Adipocyte (in vitro differentiated cells): ENCODE data around the gene RPUSD3.
A peak's percentile ranks its signal among the peaks of the same experiment; 100 is the strongest.
"Not testable (repeated sequence)": the region's sequence is repeated elsewhere in the genome, so short reads cannot be mapped to it uniquely, and the experiment has no call there.

Source experiments
- DNase-seq: peaks from one replicate; pipeline ENCODE4 v3.0.0-alpha.2; 2015; ENCODE audit warnings: low read depth
- H3K27me3 ChIP-seq: replicated peaks from 2 replicates; pipeline ENCODE4 v1.7.0; 2013; ENCODE audit warnings: mild to moderate bottlenecking, low read length, moderate library complexity; ENCODE audit not compliant: control insufficient read depth, insufficient read depth
- H3K36me3 ChIP-seq: 2 replicates; pipeline ENCODE4 v1.7.0; 2013; ENCODE audit warnings: low read length, mild to moderate bottlenecking, moderate library complexity; ENCODE audit not compliant: control insufficient read depth, insufficient read depth, severe bottlenecking
- H3K4me1 ChIP-seq: 2 replicates; pipeline ENCODE4 v1.7.0; 2013; ENCODE audit warnings: mild to moderate bottlenecking, low read length, moderate library complexity; ENCODE audit not compliant: control insufficient read depth, insufficient read depth
- H3K4me3 ChIP-seq: 2 replicates; pipeline ENCODE4 v1.7.0; 2013; ENCODE audit warnings: mild to moderate bottlenecking, low read length, moderate library complexity
- H3K9ac ChIP-seq: 2 replicates; pipeline ENCODE4 v1.7.0; 2013; ENCODE audit warnings: mild to moderate bottlenecking, low read length, moderate library complexity
- H3K9me3 ChIP-seq: 2 replicates; pipeline ENCODE4 v1.7.0; 2013; ENCODE audit warnings: mild to moderate bottlenecking, low read length, moderate library complexity; ENCODE audit not compliant: control insufficient read depth

Gene RPUSD3

DNA sequence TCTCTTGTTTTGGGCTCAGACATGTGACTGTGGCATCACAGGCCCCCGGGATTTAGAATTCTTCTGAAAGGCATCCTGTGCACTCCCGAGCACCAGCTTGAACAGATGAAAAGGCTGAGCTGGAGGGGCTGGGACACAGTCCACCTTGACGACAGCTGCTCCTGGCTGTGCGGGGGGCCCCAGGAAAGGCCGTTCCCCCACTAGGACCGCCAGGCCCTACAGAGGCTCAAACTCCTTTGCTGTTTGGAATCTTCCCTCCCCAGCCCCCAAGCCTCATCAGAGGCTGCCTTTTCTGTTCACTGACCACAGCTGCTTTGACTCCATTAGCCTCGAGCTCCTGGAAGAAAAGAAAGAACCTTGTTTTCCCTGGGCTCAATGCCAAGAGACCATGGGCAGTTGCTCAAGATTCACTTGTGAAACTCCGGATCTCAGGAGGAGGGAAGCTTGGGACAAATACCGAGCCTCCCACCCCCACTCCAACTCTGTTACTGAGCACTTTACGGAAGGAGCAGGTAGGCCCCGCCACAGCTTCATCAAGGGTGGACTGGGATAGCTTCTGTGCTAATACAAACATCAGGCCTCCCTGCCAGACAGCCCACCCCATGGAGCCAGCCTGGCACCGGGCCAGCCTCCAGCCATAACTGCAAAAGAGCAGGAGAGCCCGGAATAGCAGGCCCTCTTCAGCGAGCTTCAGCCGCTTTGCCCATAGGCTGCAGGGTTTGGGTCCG is 20.6 kb upstream of the RPUSD3 start:
- peak; percentile 91 for DNase-seq
- peaks cover 59% of the 10 kb centered on the region for H3K4me1 ChIP-seq
- H3K4me3 ChIP-seq = peak overlapping the region; percentile 48
- peaks cover 37% of the 10 kb centered on the region for H3K36me3 ChIP-seq
- H3K9ac ChIP-seq = peak overlapping the region; percentile 86
- H3K9me3 ChIP-seq = no peaks in the 10 kb centered on the region
- H3K27me3 ChIP-seq = no peaks in the 10 kb centered on the region

DNA sequence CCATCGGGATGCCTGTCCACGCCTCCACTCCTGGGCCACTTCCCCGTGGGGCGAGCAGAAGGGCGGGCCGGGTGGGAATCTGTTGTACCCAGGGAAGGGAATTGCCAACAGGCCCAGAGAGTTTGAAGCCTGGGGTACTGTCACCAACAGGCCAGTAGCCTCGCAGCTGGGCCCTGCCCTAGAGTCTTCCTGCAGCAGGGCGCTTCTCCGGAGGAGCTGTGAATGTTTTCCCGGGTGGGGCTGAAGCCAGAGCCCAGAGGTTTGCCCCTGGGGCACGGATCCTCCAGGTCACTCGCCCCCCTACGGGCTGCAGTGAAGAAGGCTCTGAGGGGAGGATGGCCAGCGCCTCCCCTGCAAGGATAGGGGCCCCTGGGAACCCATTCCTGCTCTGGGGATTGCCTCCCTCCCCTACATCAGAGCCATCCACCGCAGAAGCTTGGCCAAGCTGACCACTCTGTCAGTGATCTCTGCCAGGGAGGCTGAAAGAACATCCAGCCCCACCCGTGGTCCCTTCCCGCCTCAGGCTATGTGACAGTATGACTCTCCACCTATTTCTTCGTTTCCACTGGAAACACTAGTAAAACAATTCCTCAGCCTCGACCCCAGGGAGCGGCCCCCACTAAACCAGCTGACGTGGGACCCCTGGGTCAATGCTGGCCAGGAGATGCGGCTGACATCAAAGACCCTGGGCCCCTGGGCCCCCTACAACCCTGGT is 19.4 kb upstream of the RPUSD3 start:
- H3K27me3 ChIP-seq = no peaks in the 10 kb centered on the region
- peak overlapping the region; percentile 86 for H3K9ac ChIP-seq
- H3K9me3 ChIP-seq = no peaks in the 10 kb centered on the region
- H3K36me3 ChIP-seq = peaks cover 26% of the 10 kb centered on the region
- DNase-seq = no peak
- peaks cover 63% of the 10 kb centered on the region for H3K4me1 ChIP-seq
- H3K4me3 ChIP-seq = no peak overlapping the region

DNA sequence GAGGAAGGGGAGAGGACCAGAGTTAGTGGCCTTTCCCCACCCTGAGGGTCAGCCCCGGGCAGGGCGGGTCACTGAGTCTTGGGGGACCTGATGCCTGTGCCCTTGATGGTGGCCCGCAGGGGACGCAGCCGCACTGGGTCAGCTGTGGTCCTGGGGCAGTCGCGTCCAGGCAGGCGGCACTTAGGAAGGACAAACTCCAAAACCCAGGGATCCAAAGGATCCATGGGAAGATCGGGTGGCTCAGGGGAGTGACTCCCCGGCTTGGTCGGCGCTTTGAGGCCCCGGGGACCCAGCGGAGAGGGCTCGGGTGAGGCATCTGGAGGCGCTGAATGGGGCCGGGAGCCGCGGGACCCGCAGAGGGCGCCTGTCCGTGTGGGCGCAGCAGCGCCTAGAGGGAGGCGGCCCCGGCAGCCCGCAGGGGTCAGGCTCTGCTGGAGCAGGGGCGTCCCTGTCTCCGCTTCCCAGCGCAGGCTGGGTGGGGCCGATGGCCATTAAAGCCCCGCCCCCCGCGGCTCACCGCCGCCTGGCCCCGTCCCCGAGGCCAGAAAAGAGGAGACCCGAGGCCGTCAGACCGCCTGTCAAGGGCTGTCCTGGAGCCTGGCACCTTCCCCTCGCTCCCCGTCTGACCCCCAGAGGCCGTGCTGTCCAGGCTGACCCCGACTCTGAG is 18.7 kb upstream of the RPUSD3 start:
- Histone ChIP-seq H3K36me3 (peaks cover 19% of the 10 kb centered on the region), H3K4me1 (peaks cover 66% of the 10 kb centered on the region), H3K9me3 (no peaks in the 10 kb centered on the region), H3K27me3 (no peaks in the 10 kb centered on the region), H3K4me3 (no peak overlapping the region), H3K9ac (peak overlapping the region; percentile 86)
- DNase-seq = peak; percentile 26

- H3K9ac ChIP-seq = peak overlapping the region; percentile 86
- peaks cover 59% of the 10 kb centered on the region for H3K4me1 ChIP-seq
- peaks cover 10% of the 10 kb centered on the region for H3K36me3 ChIP-seq
- no peak for DNase-seq
- no peaks in the 10 kb centered on the region for H3K9me3 ChIP-seq
- H3K27me3 ChIP-seq = no peaks in the 10 kb centered on the region
- H3K4me3 ChIP-seq = no peak overlapping the region
Observed at GRCh38 chr3:9861626-9862130, 17.9 kb upstream of the RPUSD3 start.

DNA sequence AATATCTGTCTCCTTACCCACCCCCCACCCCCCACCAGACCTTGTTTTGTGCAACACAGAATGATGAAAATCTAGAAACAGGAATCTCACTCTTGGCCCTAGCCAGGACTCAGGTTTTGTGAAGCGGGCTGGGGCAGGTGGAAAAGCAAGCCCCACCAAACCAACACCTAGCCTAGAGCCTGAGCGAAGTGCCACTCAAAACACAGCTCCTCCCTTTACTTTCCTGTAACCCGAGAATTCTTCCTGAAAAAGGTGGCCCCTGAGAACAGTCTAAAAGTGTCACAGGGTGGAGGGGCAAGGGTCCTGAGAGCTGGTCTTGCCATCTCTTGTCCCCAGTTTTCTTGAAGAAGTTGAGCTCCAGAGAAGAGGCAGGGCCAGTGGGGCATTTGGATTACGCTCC is 17.4 kb upstream of the RPUSD3 start:
- DNase-seq = no peak
- Histone ChIP-seq H3K9ac (peak overlapping the region; percentile 86), H3K36me3 (peaks cover 6% of the 10 kb centered on the region), H3K4me3 (no peak overlapping the region), H3K9me3 (no peaks in the 10 kb centered on the region), H3K27me3 (no peaks in the 10 kb centered on the region), H3K4me1 (peaks cover 55% of the 10 kb centered on the region)

GRCh38 chr3:9859530-9860025 is 15.8 kb upstream of the RPUSD3 start:
- Histone ChIP-seq H3K9ac (no peak overlapping the region), H3K36me3 (no peaks in the 10 kb centered on the region), H3K4me1 (peaks cover 38% of the 10 kb centered on the region), H3K27me3 (no peaks in the 10 kb centered on the region), H3K9me3 (no peaks in the 10 kb centered on the region), H3K4me3 (no peak overlapping the region)
- no peak for DNase-seq

DNA sequence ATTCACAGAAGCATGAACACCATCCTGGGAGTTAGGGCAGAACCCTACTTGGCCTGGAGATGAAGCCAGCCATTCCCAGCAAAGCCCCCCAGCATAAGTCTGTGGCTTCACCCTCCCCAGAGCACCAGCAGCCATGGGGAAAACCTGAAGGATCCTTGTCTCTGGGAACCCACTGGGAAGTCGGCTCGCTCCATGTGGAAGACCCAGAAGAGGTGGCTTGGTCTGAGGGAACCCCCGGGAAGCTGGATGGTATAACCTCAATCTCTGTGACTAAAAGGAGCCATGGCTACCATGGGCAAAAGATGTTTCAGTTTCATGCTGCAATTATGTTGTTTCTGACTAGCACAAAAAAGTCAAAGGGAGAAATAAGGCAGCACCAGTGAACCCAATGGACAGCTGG is 11.8 kb upstream of the RPUSD3 start:
- Histone ChIP-seq H3K36me3 (no peaks in the 10 kb centered on the region), H3K4me3 (no peak overlapping the region), H3K27me3 (no peaks in the 10 kb centered on the region), H3K4me1 (peaks cover 22% of the 10 kb centered on the region), H3K9ac (no peak overlapping the region), H3K9me3 (no peaks in the 10 kb centered on the region)
- no peak for DNase-seq

GRCh38 chr3:9854291-9854940 is 10.6 kb upstream of the RPUSD3 start:
- not testable (repeated sequence) for H3K4me3 ChIP-seq, H3K36me3 ChIP-seq, H3K27me3 ChIP-seq, DNase-seq, H3K9me3 ChIP-seq, H3K9ac ChIP-seq
- peaks cover 22% of the 10 kb centered on the region for H3K4me1 ChIP-seq

DNA sequence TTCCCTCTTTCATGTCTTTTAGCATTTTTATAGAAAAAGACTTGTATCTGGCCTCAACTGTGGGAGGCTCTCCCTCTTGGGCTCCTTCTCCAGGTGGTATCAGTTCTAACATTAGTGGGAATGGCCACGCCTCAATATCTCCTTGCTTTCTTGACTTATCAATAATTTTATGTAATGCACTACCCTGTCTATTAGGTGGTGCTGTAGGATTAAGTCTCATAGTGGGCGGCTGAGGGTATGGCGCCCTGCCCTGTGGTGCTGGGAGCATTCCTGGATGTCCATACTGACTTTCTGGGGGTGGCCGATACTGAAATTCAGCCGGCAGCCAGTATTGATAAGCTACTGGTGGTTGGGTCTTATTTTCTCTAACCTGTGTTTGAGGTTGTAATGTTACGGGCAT is 8.7 kb upstream of the RPUSD3 start:
- H3K9ac ChIP-seq = no peak overlapping the region

GRCh38 chr3:9851926-9852325 is 8.1 kb upstream of the RPUSD3 start:
- H3K36me3 ChIP-seq, H3K9me3 ChIP-seq, H3K27me3 ChIP-seq, H3K4me3 ChIP-seq, DNase-seq, H3K9ac ChIP-seq: not testable (repeated sequence)
- peaks cover 22% of the 10 kb centered on the region for H3K4me1 ChIP-seq

More for the DNA sequence above, 8.7 kb upstream of the RPUSD3 start:
- DNase-seq = no peak
- peaks cover 22% of the 10 kb centered on the region for H3K4me1 ChIP-seq
- no peaks in the 10 kb centered on the region for H3K36me3 ChIP-seq
- no peaks in the 10 kb centered on the region for H3K27me3 ChIP-seq
- no peaks in the 10 kb centered on the region for H3K9me3 ChIP-seq
- H3K4me3 ChIP-seq = no peak overlapping the region

DNA sequence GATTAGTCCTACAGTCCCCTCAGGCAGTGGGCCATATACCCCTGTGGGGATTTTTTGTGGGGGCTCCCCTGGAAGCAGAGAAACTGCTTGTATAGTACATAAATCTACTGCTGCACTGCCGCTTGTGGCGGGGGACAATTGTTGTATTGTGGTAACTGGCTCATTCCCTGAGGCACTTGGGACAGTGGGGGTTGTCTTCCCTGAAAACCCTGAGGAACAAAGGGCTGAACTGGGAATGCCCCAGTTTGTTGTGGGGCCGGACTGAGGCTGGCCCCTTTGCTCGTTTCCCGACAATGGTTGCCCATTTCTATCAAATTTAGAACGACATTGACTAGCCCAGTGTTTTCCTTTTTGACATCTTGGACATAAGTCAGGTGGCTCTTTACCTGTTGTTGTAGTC is 7.6 kb upstream of the RPUSD3 start:
- not testable (repeated sequence) for H3K36me3 ChIP-seq, DNase-seq, H3K9me3 ChIP-seq, H3K9ac ChIP-seq, H3K27me3 ChIP-seq, H3K4me3 ChIP-seq
- peaks cover 22% of the 10 kb centered on the region for H3K4me1 ChIP-seq
